T-helper 17 cell (primary cell): ENCODE results near the gene KDSR. TPM values are rescaled to one million over a fixed set of nuclear protein-coding genes. Genes with fewer than 3 reads are reported as not detected.

Experiments used
- ATAC-seq: fragments of 150-1000 bp; cut with Tn5 transposase; 2 replicates; pipeline ENCODE4 v1.10.0; 2021; ENCODE audit warnings: mild to moderate bottlenecking, moderate library complexity
- DNase-seq, 3 donors: peaks; one replicate each; pipeline versions ENCODE4 v3.0.0 to v3.0.0-alpha.2; 2020 to 2021
- H3K9me3 ChIP-seq: one replicate; pipeline ENCODE4 v1.7.0; 2013; ENCODE audit warnings: low read length, mild to moderate bottlenecking; ENCODE audit not compliant: control insufficient read depth, poor library complexity, severe bottlenecking
- H3K27ac Mint-ChIP-seq: one replicate; pipeline ENCODE4 v1.8.0; 2022; ENCODE audit warnings: mild to moderate bottlenecking, moderate library complexity, mixed read lengths
- H3K27me3 Mint-ChIP-seq: one replicate; pipeline ENCODE4 v1.8.0; 2022; ENCODE audit warnings: mixed read lengths
- H3K36me3 Mint-ChIP-seq: one replicate; pipeline ENCODE4 v1.8.0; 2022; ENCODE audit warnings: low read depth, mixed read lengths
- H3K4me1 Mint-ChIP-seq: one replicate; pipeline ENCODE4 v1.8.0; 2022; ENCODE audit warnings: mild to moderate bottlenecking, mixed read lengths
- H3K4me3 Mint-ChIP-seq: one replicate; pipeline ENCODE4 v1.8.0; 2022; ENCODE audit warnings: mild to moderate bottlenecking, moderate library complexity, mixed read lengths
- total RNA-seq, 4 donors: library from RNA in 2 of 4; stranded (reverse) in 2 of 4; gene quantifications; one replicate each; pipeline ENCODE4 v1.2.3 and lab custom pipeline; 2022 to 2026

The KDSR gene
- total RNA-seq, 2 donors from 2014 or later, result 55.2 to 71.2 TPM

GRCh38 chr18:63322908-63323634 lies 43.9 kb downstream of the KDSR start:
- peaks cover 7% of the 10 kb centered on the region for H3K36me3 Mint-ChIP-seq

GRCh38 chr18:63322206-63322605 lies 44.8 kb downstream of the KDSR start:
- Mint-ChIP-seq H3K4me1 (peaks cover 26% of the 10 kb centered on the region), H3K27me3 (no peaks in the 10 kb centered on the region), H3K36me3 (peaks cover 10% of the 10 kb centered on the region), H3K27ac (peak overlapping the region; percentile 87), H3K4me3 (no peak overlapping the region)
- no peaks in the 10 kb centered on the region for H3K9me3 ChIP-seq
- ATAC-seq, result no peak
- DNase-seq, result no peak

More at GRCh38 chr18:63322908-63323634, 43.9 kb downstream of the KDSR start:
- no peaks in the 10 kb centered on the region for H3K27me3 Mint-ChIP-seq
- H3K4me3 Mint-ChIP-seq, result no peak overlapping the region
- no peaks in the 10 kb centered on the region for H3K9me3 ChIP-seq
- ATAC-seq, result no peak
- peak overlapping the region; percentile 87 for H3K27ac Mint-ChIP-seq
- H3K4me1 Mint-ChIP-seq, result peaks cover 24% of the 10 kb centered on the region
- DNase-seq, result peak in 2 of 3 donors; percentile 24 to 26

- ATAC-seq, result no peak
- H3K4me1 Mint-ChIP-seq, result peaks cover 29% of the 10 kb centered on the region
- H3K4me3 Mint-ChIP-seq, result peak overlapping the region; percentile 91
- H3K27me3 Mint-ChIP-seq, result no peaks in the 10 kb centered on the region
- H3K36me3 Mint-ChIP-seq, result peaks cover 10% of the 10 kb centered on the region
- no peaks in the 10 kb centered on the region for H3K9me3 ChIP-seq
- DNase-seq, result no peak
- peak overlapping the region; percentile 95 for H3K27ac Mint-ChIP-seq
Measured at GRCh38 chr18:63321291-63321690, 45.7 kb downstream of the KDSR start.

GRCh38 chr18:63320975-63321265 lies 46.1 kb downstream of the KDSR start:
- ATAC-seq, result no peak

GRCh38 chr18:63320123-63320974 lies 46.7 kb downstream of the KDSR start:
- H3K27ac Mint-ChIP-seq, result peak overlapping the region; percentile 95
- ATAC-seq (peak; percentile 84), DNase-seq (peak; percentile 77 to 84 (median 79))
- peaks cover 10% of the 10 kb centered on the region for H3K36me3 Mint-ChIP-seq
- H3K4me3 Mint-ChIP-seq, result peak overlapping the region; percentile 100
- H3K9me3 ChIP-seq, result no peaks in the 10 kb centered on the region
- H3K4me1 Mint-ChIP-seq, result peaks cover 34% of the 10 kb centered on the region
- no peaks in the 10 kb centered on the region for H3K27me3 Mint-ChIP-seq

More at GRCh38 chr18:63320975-63321265, 46.1 kb downstream of the KDSR start:
- Mint-ChIP-seq H3K27me3 (no peaks in the 10 kb centered on the region), H3K4me3 (peak overlapping the region; percentile 91), H3K36me3 (peaks cover 10% of the 10 kb centered on the region), H3K27ac (peak overlapping the region; percentile 95), H3K4me1 (peaks cover 31% of the 10 kb centered on the region)
- H3K9me3 ChIP-seq, result no peaks in the 10 kb centered on the region
- no peak for DNase-seq

DNA sequence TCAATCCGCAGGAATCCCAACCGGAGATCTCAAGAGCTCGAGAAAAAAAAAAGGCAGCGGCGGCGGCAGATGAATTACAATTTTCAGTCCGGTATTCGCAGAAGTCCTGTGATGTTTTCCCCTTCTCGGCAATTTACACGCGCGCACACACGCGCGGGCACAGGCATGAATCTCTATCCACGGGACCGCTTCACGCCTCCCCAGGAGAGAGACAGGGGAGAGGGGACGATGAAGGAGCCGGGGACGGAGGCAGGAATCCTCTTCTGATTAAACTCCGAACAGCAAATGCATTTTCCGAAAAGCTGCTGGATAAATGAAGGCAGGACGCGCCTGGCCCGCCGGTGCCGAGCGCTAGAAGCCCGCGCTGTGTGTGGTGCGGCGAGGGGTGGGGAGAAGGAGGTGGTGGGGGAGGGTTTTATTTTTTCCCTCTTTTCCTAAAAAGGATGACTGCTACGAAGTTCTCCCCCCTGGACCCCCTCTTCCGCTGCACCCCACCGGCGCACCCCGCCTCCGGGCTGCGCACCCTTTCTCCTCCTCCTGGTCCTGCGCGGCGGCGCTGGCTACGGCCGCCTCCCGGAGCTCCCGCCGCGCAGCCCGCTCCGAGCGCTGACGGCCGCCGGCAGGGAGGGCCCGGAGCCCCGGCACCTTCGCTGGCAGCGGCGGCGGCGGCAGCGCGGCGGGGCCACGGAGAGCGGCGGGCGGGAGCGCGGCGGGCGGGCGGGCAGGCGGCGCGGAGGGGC lies 47.5 kb downstream of the KDSR start, which contains the start of gene BCL2:
Gene BCL2, minus strand, starts transcription at position 387 of the 740 bp plus-strand sequence.
- Mint-ChIP-seq H3K4me3 (peak within 1 kb of the TSS; percentile 100), H3K4me1 (peaks cover 42% of the 10 kb centered on the region), H3K27ac (peak within 1 kb of the TSS; percentile 95), H3K27me3 (no peaks in the 10 kb centered on the region), H3K36me3 (peaks cover 11% of the 10 kb centered on the region)
- peak in 1 of 3 donors; percentile 13 for DNase-seq
- H3K9me3 ChIP-seq, result no peaks in the 10 kb centered on the region
- peak; percentile 20 for ATAC-seq

GRCh38 chr18:63318889-63319382 lies 48.1 kb downstream of the KDSR start:
- Mint-ChIP-seq H3K27me3 (no peaks in the 10 kb centered on the region), H3K36me3 (peaks cover 15% of the 10 kb centered on the region), H3K27ac (peak overlapping the region; percentile 95), H3K4me1 (peaks cover 47% of the 10 kb centered on the region), H3K4me3 (peak overlapping the region; percentile 100)
- DNase-seq (no peak), ATAC-seq (no peak)
- H3K9me3 ChIP-seq, result no peaks in the 10 kb centered on the region

GRCh38 chr18:63317982-63318888 lies 48.8 kb downstream of the KDSR start:
- peaks cover 15% of the 10 kb centered on the region for H3K36me3 Mint-ChIP-seq
- H3K4me3 Mint-ChIP-seq, result peak overlapping the region; percentile 100
- no peaks in the 10 kb centered on the region for H3K27me3 Mint-ChIP-seq
- H3K27ac Mint-ChIP-seq, result peak overlapping the region; percentile 95
- peaks cover 50% of the 10 kb centered on the region for H3K4me1 Mint-ChIP-seq
- ATAC-seq (peak; percentile 68), DNase-seq (peak; percentile 67 to 80 (median 74))
- no peaks in the 10 kb centered on the region for H3K9me3 ChIP-seq

GRCh38 chr18:63317556-63317946 lies 49.5 kb downstream of the KDSR start:
- DNase-seq, result no peak
- no peaks in the 10 kb centered on the region for H3K9me3 ChIP-seq
- H3K4me3 Mint-ChIP-seq, result peak overlapping the region; percentile 100
- H3K27me3 Mint-ChIP-seq, result no peaks in the 10 kb centered on the region
- H3K36me3 Mint-ChIP-seq, result peaks cover 15% of the 10 kb centered on the region
- H3K27ac Mint-ChIP-seq, result peak overlapping the region; percentile 95
- ATAC-seq, result no peak
- H3K4me1 Mint-ChIP-seq, result peaks cover 50% of the 10 kb centered on the region

DNA sequence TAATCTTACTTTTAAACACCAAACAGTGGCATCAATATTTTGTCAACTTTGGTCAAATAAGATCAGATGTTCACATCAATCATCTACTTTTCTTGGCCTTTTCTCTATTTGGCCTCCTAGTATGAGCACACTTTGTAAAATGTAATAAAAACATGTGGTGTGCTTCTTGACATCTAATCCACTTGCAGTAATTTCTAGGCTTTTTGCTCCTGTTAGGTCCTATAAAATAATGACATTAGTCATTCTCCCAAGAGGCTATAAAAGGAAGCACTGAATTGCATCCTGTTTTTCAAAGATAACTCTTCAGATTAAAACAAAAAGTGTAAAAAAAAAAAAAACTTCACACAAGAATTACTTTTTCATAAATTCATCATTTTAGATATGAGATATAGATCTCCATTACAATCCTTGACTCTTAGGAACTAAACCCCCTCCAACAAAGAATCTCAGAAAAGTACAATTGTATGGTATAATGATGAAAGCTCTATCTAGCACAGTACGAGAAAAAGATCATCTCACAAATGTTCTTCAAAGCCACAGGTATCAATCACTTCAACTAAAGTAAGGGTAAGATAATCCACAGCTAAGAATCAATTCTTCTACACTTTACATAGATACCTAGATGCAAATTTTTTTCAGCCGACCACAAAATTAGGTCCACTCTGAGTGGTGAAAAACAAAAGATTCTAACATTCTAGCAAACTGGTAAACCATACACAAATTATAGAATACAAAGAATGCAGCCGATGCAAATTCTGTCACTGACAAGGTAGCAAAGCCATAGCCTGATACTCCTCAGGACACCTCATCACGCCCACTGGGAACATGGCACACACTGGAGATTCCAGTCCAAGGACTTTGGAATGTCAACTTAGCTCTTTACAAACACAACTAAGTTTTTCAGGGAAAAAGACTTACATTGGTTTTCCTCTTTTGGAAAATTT lies 50.1 kb downstream of the KDSR start:
- ATAC-seq, result no peak
- Mint-ChIP-seq H3K4me1 (peaks cover 53% of the 10 kb centered on the region), H3K27me3 (no peaks in the 10 kb centered on the region), H3K4me3 (peak overlapping the region; percentile 100), H3K27ac (peak overlapping the region; percentile 95), H3K36me3 (peaks cover 15% of the 10 kb centered on the region)
- DNase-seq, result no peak
- H3K9me3 ChIP-seq, result no peaks in the 10 kb centered on the region

GRCh38 chr18:63315876-63316275 lies 51.1 kb downstream of the KDSR start:
- ATAC-seq (no peak), DNase-seq (no peak)
- H3K27me3 Mint-ChIP-seq, result no peaks in the 10 kb centered on the region
- peak overlapping the region; percentile 100 for H3K4me3 Mint-ChIP-seq
- no peaks in the 10 kb centered on the region for H3K9me3 ChIP-seq
- H3K27ac Mint-ChIP-seq, result peak overlapping the region; percentile 95
- peaks cover 55% of the 10 kb centered on the region for H3K4me1 Mint-ChIP-seq
- peaks cover 15% of the 10 kb centered on the region for H3K36me3 Mint-ChIP-seq
